ENCODE data around the gene TEX35.
"Not testable (repeated sequence)": the region's sequence is repeated elsewhere in the genome, so short reads cannot be mapped to it uniquely, and the experiment has no call there.

TEX35 gene

GRCh38 chr1:178542554-178543289, 29.8 kb downstream of the TEX35 start:
- DNase-seq: peak; percentile 86 to 87

GRCh38 chr1:178543290-178543607, 30.3 kb downstream of the TEX35 start:
- DNase-seq: peak in 1 of 2 donors; percentile 18

GRCh38 chr1:178544531-178544930, 31.6 kb downstream of the TEX35 start:
- DNase-seq: no peak

GRCh38 chr1:178548108-178548507, 35.2 kb downstream of the TEX35 start:
- no peak for DNase-seq

GRCh38 chr1:178551307-178551706, 38.4 kb downstream of the TEX35 start:
- DNase-seq: no peak

- no peak for DNase-seq
Observed at GRCh38 chr1:178551940-178552339, 39.0 kb downstream of the TEX35 start.

GRCh38 chr1:178552856-178553255, 39.9 kb downstream of the TEX35 start:
- no peak for DNase-seq

- not testable (repeated sequence) for DNase-seq
Observed at GRCh38 chr1:178554351-178554750, 41.4 kb downstream of the TEX35 start.

GRCh38 chr1:178555613-178556012, 42.7 kb downstream of the TEX35 start:
- not testable (repeated sequence) for DNase-seq

- DNase-seq: not testable (repeated sequence)
Observed at GRCh38 chr1:178558816-178559215, 45.9 kb downstream of the TEX35 start.

- no peak for DNase-seq
Observed at GRCh38 chr1:178560871-178561376, 48.0 kb downstream of the TEX35 start.

- DNase-seq: no peak
Observed at GRCh38 chr1:178563099-178563820, 50.4 kb downstream of the TEX35 start.

GRCh38 chr1:178564086-178564782, 51.3 kb downstream of the TEX35 start:
- DNase-seq: no peak

- DNase-seq: no peak
Observed at GRCh38 chr1:178564783-178565180, 51.9 kb downstream of the TEX35 start.

GRCh38 chr1:178565586-178565985, 52.7 kb downstream of the TEX35 start:
- DNase-seq: no peak

GRCh38 chr1:178566187-178566586, 53.3 kb downstream of the TEX35 start:
- no peak for DNase-seq

- no peak for DNase-seq
Observed at GRCh38 chr1:178571807-178572206, 58.9 kb downstream of the TEX35 start.

All from CD4-positive, alpha-beta T cell treated with Interleukin-1 beta for 1 hour (primary cell).